Muscle of leg (tissue), 11 donors: Measurements from ENCODE around the gene MACROH2A1. TPM values are rescaled to one million over a fixed set of nuclear protein-coding genes. Genes with fewer than 3 reads are reported as not detected.

Experiments
- DNase-seq: peaks from one replicate; pipeline ENCODE4 v3.0.0; 2013
- H3K27ac ChIP-seq: one replicate; pipeline ENCODE4 v1.5.1; 2013; ENCODE audit warnings: mild to moderate bottlenecking, low read length, control low read depth
- H3K27me3 ChIP-seq: one replicate; pipeline ENCODE4 v1.6.1; 2013; ENCODE audit warnings: low read length; ENCODE audit not compliant: control insufficient read depth, insufficient read depth
- H3K36me3 ChIP-seq: one replicate; pipeline ENCODE4 v1.6.1; 2013; ENCODE audit warnings: low read length; ENCODE audit not compliant: control insufficient read depth, insufficient read depth
- H3K4me1 ChIP-seq: one replicate; pipeline ENCODE4 v1.6.1; 2013; ENCODE audit warnings: low read length; ENCODE audit not compliant: control insufficient read depth, insufficient read depth
- H3K4me3 ChIP-seq: one replicate; pipeline ENCODE4 v1.5.1; 2013; ENCODE audit warnings: low read length, control low read depth
- H3K9me3 ChIP-seq: replicated peaks from 2 replicates; pipeline ENCODE4 v1.6.1; 2013; ENCODE audit warnings: low read depth, low read length; ENCODE audit not compliant: control insufficient read depth
- WGBS: methylation state at CpG from one replicate; pipeline ENCODE4 v1.1.5; 2013; ENCODE audit warnings: missing lambda C conversion rate; ENCODE audit not compliant: insufficient coverage; 5-methylcytosine and 5-hydroxymethylcytosine counted together
- polyA plus RNA-seq, 8 donors: library from polyadenylated mRNA; unstranded; fragments of 120-200 nt; gene quantifications; one replicate each; pipeline versions ENCODE4 v1.2.1 to v1.2.3, GENCODE V29; 2013; ENCODE audit warnings: inconsistent platforms in 1 of 8, low replicate concordance in 1 of 8; ENCODE audit not compliant: insufficient read length in 8 of 8, insufficient read depth in 1 of 8
- total RNA-seq: library from RNA; stranded (reverse); fragments of 120-200 nt; gene quantifications from one replicate; pipeline ENCODE4 v1.2.4, GENCODE V29; 2013

The MACROH2A1 gene
- total and polyA plus RNA-seq, 9 donors, result 103 to 117 (median 111) TPM

DNA sequence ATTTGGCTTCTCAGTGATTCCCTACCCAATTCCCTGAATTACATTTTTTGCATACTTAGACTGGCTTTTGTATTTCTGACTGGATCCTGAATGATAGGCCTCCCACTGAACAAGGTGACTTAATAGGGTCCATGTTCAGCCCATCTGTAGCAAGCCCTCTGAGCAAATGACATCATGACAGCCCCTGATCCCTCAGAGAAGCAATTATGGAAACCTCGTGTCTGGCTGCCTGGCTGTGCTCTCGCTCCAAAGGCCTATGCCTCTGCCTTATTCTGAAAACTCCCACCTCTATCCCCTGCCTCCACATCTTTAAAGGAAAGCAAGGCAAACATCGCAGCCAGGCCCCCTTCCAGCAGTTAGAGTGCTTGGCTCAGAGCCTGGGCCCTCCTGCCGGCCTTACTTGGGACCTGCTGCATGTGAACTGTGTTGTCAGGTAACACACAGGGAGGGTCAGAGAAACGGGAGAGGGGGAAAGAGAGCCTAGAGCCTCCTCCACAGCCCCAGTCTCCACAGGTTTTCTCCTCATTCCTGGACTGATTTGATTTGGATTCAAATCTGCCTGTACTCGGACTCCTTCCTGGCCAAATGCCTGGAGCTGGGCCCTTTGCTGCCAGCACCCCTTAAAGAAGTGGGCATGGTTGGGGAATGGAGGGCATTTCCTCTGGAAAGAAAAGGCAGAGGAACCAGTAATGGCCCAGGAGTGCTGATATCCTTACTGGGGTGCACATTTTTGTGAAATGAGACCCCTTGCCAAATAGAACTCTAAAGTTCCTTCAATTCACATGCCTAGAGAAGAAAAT is 44.3 kb upstream of the MACROH2A1 start:
- H3K4me1 ChIP-seq, result peaks cover 78% of the 10 kb centered on the region
- DNase-seq, result peak; percentile 68
- peaks cover 7% of the 10 kb centered on the region for H3K27me3 ChIP-seq
- no peak overlapping the region for H3K4me3 ChIP-seq
- peak overlapping the region; percentile 72 for H3K27ac ChIP-seq
- H3K36me3 ChIP-seq, result no peaks in the 10 kb centered on the region
- H3K9me3 ChIP-seq, result no peaks in the 10 kb centered on the region
- 19% methylated on average over 2 of the region's 6 CpGs for WGBS

DNA sequence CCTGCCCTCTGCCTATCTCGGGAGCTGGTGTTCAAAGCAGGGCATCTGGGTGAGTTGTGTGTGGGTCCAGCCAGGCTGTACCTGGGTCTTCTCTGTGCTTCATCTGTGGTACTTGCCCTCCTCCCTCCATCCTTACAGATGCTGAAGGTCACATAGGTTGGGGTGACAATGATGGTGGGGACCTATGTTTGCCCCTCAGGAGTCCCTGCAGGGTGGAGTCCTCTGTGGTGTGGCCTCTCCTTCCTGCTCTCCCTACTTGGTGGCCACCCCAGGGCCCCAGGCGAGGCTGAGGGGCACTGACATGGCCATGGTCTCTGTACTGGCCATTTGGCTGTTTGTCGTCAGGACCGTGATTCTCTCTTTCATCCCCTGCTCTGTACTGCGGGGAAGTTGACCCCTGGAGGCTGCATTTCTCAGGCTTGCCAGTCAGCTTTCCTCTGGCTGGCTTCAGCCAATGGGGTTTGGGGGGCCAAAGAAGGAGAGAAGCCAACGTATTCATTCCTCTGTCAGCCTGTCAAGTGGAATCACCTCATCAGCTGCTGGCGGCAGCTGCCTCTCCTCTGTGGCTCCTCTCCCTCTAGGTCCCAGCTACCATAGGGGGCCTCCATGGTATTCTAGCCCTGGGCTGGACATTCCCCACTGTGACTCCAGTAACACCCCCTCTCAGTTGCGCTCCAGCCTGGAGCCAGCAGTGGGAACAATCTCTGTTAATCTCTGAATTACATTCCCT is 43.6 kb upstream of the MACROH2A1 start:
- Histone ChIP-seq H3K4me1 (peaks cover 86% of the 10 kb centered on the region), H3K27ac (peak overlapping the region; percentile 79), H3K36me3 (no peaks in the 10 kb centered on the region), H3K9me3 (no peaks in the 10 kb centered on the region), H3K27me3 (peaks cover 2% of the 10 kb centered on the region), H3K4me3 (no peak overlapping the region)
- 53% methylated on average over 5 of the region's 8 CpGs for WGBS
- peak; percentile 53 for DNase-seq

DNA sequence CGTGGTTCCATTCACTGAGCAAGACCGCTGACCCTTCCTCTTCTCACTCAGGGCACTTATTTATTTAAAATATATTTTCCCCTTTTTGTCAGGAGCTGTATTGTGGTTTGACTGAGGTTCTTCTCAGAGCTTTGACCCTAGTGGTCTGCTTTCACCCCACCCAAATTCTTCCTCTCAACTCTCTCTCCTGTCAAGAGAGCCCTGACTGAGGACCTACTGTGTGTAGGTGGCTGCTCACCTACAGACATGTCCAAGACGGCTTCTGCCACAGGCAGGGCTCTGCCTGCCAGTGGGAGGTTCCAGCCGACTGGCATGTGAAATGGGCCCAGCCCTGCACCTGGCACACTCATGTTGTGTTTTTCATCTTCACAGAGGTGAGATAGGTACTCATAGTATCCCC is 42.9 kb upstream of the MACROH2A1 start:
- no peaks in the 10 kb centered on the region for H3K9me3 ChIP-seq
- no peak for DNase-seq
- WGBS, result 83% methylated on average over 2 of the region's 4 CpGs
- peak overlapping the region; percentile 79 for H3K27ac ChIP-seq
- no peaks in the 10 kb centered on the region for H3K36me3 ChIP-seq
- H3K27me3 ChIP-seq, result peaks cover 2% of the 10 kb centered on the region
- peaks cover 93% of the 10 kb centered on the region for H3K4me1 ChIP-seq
- no peak overlapping the region for H3K4me3 ChIP-seq

DNA sequence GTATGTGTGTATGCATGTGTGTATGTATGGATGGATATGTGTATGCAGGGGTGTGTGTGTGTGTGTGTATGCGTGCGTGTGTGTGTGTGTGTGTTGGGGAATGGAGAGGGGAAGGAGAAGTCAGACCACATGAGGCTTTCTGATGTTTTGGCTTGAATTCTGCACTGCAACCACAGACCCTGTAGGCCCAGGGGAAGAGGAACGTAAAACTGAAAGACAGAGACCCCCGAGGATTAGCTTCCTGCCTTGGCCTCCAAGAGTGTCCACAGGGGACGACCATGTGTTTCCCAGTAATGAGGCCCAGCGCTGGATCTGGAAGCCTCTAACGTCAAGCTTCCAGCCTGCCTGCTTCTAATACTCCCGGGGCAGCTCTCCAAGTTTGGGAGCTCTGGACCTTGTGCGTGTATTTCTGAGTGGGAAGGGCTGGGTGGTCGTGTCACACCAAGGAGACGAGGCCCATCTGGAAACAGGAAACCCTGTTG is 42.4 kb upstream of the MACROH2A1 start:
- H3K27me3 ChIP-seq, result peaks cover 3% of the 10 kb centered on the region
- peak overlapping the region; percentile 79 for H3K27ac ChIP-seq
- WGBS, result 14% methylated on average over 8 of the region's 11 CpGs
- no peaks in the 10 kb centered on the region for H3K9me3 ChIP-seq
- DNase-seq, result peak; percentile 88
- no peaks in the 10 kb centered on the region for H3K36me3 ChIP-seq
- peaks cover 93% of the 10 kb centered on the region for H3K4me1 ChIP-seq
- no peak overlapping the region for H3K4me3 ChIP-seq

DNA sequence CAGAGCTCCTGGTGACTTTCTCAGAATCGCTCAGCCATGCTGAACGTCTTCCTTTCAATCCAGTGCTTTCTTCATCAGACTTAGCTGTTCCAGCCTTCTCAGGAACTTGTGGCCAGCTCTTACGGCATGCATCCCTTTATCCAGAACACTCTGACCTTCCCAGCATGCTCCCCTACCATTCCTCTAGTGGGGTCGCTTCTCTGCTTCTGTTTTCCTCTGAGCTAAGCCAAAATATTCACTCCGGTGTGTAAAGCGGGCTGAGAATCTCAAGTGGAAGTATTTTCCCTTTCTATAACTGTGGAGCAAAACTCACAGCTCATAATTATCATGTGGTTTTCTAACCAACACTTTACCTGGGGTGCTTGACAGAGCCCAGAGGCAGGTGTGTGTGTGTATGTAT is 41.9 kb upstream of the MACROH2A1 start:
- Histone ChIP-seq H3K27ac (peak overlapping the region; percentile 68), H3K4me3 (no peak overlapping the region), H3K27me3 (peaks cover 3% of the 10 kb centered on the region), H3K9me3 (no peaks in the 10 kb centered on the region), H3K36me3 (no peaks in the 10 kb centered on the region), H3K4me1 (peaks cover 91% of the 10 kb centered on the region)
- peak; percentile 77 for DNase-seq
- WGBS, result 21% methylated on average over 2 of the region's 6 CpGs

DNA sequence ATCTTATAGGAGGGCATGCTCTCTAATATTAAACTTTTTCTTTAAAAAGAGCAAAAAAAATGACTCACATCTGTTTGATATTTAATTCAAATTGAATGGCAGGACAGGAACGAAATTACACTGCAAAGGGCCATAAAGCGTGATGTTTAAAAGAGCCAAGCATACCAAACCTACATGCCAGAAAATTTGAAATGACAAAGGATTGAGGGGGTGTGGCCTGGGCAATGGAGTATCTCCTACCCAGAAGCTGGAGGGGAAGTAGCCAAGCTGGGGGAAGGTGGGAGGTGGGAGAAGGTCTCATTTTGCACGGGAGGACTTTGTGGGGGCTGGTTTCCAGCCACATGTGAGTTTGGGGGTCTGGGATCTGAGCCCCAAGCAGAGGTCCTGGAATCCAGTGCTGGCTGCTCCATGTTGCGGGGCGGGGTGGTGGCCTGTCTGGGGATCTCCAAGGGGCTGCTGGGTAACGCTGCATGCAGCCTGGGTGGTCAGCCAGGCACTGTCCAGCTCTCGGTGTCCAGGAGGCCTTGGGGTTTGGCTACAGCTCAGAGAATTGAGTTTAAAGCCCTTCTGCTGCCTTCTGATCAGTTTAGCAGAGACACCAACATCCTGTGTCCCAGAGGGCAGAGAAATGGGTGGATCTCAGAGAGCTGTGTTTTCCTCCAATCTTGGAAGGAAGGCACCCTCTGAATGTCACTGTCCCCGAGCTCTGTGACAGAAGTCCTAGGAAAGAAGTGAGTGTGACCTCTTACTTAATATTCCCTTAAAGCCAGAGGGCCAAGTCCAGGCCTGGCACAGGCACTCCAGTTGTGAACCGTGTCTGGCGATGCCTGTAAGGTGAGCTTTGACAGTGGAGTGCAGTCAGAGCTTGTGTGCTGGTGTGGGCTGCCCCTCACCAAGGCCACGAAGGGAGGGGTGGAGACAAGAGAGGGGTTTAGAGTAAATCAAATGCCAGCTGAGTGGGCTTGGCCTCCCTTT is 40.5 kb upstream of the MACROH2A1 start:
- H3K27me3 ChIP-seq, result peaks cover 3% of the 10 kb centered on the region
- H3K4me1 ChIP-seq, result peaks cover 91% of the 10 kb centered on the region
- H3K36me3 ChIP-seq, result no peaks in the 10 kb centered on the region
- no peaks in the 10 kb centered on the region for H3K9me3 ChIP-seq
- whole genome bisulfite sequencing, result 23% methylated on average over 8 of the region's 11 CpGs
- H3K27ac ChIP-seq, result peak overlapping the region; percentile 57
- peak; percentile 79 for DNase-seq
- H3K4me3 ChIP-seq, result no peak overlapping the region

DNA sequence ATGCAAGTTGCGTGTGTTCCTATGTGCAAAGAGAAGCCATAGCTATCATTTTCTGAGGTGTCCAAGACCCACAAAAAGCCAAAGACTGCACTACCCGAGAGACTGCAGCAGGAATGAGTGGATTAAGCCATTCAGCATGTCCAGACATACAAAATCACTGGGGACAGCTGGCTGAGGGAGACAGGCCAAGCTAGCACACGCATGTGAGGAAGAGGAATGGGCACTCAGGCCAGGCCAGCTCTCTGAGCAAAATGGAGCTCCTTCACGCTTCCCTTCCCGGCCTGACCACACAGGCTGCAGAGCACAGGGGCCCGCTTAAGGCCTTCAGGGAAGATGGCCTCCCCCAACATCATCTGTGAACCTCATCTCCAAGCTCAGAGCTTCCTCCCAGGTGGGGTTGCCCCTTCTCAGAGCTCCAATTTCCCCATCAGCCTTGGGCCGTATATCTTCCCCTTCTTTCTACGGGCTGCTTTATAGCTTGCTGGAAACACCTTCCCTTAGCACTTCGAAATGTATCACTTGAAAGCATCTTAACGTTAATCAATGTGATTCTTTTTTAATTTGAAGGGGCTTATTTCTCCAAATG is 39.7 kb upstream of the MACROH2A1 start:
- Histone ChIP-seq H3K27me3 (peaks cover 5% of the 10 kb centered on the region), H3K27ac (peak overlapping the region; percentile 82)

DNA sequence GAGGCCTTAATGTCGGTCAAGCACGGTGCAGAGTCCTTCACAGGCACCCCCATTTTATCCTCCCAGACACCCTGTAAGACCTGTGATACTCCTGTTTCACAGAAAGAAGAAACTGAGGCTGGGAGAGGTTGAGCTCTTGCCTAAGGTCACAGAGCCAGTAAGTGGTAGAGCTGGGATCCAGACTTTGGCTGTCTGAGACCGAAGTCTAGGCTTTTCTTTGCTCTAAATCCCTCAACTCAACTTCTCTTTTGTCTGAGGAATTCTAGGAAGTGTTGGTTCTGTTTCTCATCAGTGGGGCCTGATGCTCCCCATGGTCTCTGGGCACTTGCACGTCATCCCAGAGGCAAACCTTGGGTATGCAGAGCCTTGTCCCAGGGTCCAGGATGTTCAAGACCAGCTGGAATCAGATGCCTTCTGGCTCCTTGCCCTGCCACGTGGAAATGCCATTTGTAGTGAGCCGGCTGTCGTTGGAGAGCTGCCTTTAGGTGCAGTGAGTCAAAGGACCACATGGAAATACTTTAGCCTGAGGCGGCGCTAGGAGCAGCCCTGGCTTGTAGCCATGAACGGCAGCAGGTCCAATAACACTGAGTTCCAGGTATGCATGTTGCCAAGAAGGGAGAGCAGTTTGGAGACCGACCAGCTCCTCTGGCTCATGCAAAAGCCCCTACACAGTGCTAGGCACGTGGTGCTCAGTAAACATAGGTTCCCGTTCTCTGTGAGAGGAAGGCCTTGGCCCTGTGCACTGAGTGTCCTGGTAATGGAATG is 38.9 kb upstream of the MACROH2A1 start:
- peak; percentile 91 for DNase-seq

More for the DNA sequence above, 39.7 kb upstream of the MACROH2A1 start:
- H3K4me1 ChIP-seq, result peaks cover 91% of the 10 kb centered on the region
- no peaks in the 10 kb centered on the region for H3K36me3 ChIP-seq
- no peak for DNase-seq
- H3K9me3 ChIP-seq, result no peaks in the 10 kb centered on the region
- WGBS, result 55% methylated on average over 3 of the region's 10 CpGs
- no peak overlapping the region for H3K4me3 ChIP-seq

DNA sequence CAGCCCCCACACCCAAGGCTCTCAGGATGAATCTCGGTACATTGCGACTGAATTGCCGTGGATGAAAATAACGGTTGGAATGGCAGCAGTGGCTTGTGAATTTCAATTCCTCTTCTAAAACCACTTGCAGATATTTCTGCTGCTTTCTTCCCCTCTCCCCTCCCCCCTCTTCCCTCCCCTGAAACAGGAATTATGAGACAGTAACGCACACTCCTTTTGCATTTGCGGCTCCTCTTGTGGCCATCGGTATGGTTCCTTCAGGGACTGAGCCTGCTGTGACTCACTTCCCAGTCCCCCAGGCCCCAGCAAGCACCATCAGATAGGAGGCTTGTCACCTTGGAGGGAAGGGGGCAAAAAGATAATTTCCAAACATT is 38.4 kb upstream of the MACROH2A1 start:
- peaks cover 80% of the 10 kb centered on the region for H3K4me1 ChIP-seq
- peak overlapping the region; percentile 82 for H3K27ac ChIP-seq
- 59% methylated on average over 3 of the region's 7 CpGs for WGBS
- H3K4me3 ChIP-seq, result no peak overlapping the region
- H3K9me3 ChIP-seq, result no peaks in the 10 kb centered on the region
- H3K27me3 ChIP-seq, result peaks cover 5% of the 10 kb centered on the region
- no peaks in the 10 kb centered on the region for H3K36me3 ChIP-seq
- DNase-seq, result peak; percentile 62

More for the DNA sequence above, 38.9 kb upstream of the MACROH2A1 start:
- H3K36me3 ChIP-seq, result no peaks in the 10 kb centered on the region
- peaks cover 5% of the 10 kb centered on the region for H3K27me3 ChIP-seq
- H3K4me3 ChIP-seq, result no peak overlapping the region
- peak overlapping the region; percentile 82 for H3K27ac ChIP-seq
- WGBS, result 1% methylated on average over 7 of the region's 13 CpGs
- peaks cover 85% of the 10 kb centered on the region for H3K4me1 ChIP-seq
- no peaks in the 10 kb centered on the region for H3K9me3 ChIP-seq
